Neuronal stem cell (in vitro differentiated cells): Measurements from ENCODE around the gene SPOCK2.

Experiments used
- DNase-seq: peaks from one replicate; pipeline ENCODE4 v3.0.0-alpha.2; 2013; ENCODE audit warnings: low spot score
- H2AFZ ChIP-seq: one replicate; pipeline ENCODE4 v1.6.1; 2013; ENCODE audit warnings: mild to moderate bottlenecking, low read length, inconsistent platforms
- H2AK5ac ChIP-seq: 2 replicates; pipeline ENCODE4 v1.6.1; 2013; ENCODE audit warnings: low read depth, mild to moderate bottlenecking, inconsistent platforms, low read length, moderate library complexity, mixed read lengths
- H2BK120ac ChIP-seq: 2 replicates; pipeline ENCODE4 v1.6.1; 2013; ENCODE audit warnings: low read depth, mild to moderate bottlenecking, inconsistent platforms, low read length, moderate library complexity, mixed read lengths
- H2BK12ac ChIP-seq: one replicate; pipeline ENCODE4 v1.6.1; 2013; ENCODE audit warnings: low read length, inconsistent platforms
- H2BK15ac ChIP-seq: 2 replicates; pipeline ENCODE4 v1.6.1; 2013; ENCODE audit warnings: mild to moderate bottlenecking, low read length, inconsistent platforms, mixed read lengths
- H2BK5ac ChIP-seq: one replicate; pipeline ENCODE4 v1.6.1; 2013; ENCODE audit warnings: inconsistent platforms, mild to moderate bottlenecking, low read length, moderate library complexity
- H3K14ac ChIP-seq: one replicate; pipeline ENCODE4 v1.6.1; 2013; ENCODE audit warnings: low read length, inconsistent platforms
- H3K18ac ChIP-seq: 2 replicates; pipeline ENCODE4 v1.6.1; 2013; ENCODE audit warnings: low read length, inconsistent platforms
- H3K23ac ChIP-seq: 2 replicates; pipeline ENCODE4 v1.6.1; 2013; ENCODE audit warnings: low read depth, mild to moderate bottlenecking, mixed read lengths, low read length, inconsistent platforms; ENCODE audit not compliant: poor library complexity
- H3K27ac ChIP-seq: replicated peaks from 3 replicates; pipeline ENCODE4 v1.5.1; 2013; ENCODE audit warnings: low read length, inconsistent platforms
- H3K27me3 ChIP-seq, 3 experiments: 2 replicates each; pipeline ENCODE4 v1.6.1; 2013; ENCODE audit warnings: low read length in 3 of 3, mild to moderate bottlenecking in 2 of 3, inconsistent platforms in 1 of 3, low read depth in 1 of 3, mixed read lengths in 1 of 3, moderate library complexity in 1 of 3; ENCODE audit not compliant: control insufficient read depth in 3 of 3, insufficient read depth in 3 of 3
- H3K36me3 ChIP-seq, 2 donors: replicated peaks in 1 of 2; 2 replicates each; pipeline ENCODE4 v1.6.1; 2013; ENCODE audit warnings: low read length in 2 of 2; ENCODE audit not compliant: control insufficient read depth in 2 of 2, insufficient read depth in 2 of 2
- H3K4ac ChIP-seq: 2 replicates; pipeline ENCODE4 v1.6.1; 2013; ENCODE audit warnings: inconsistent platforms, mild to moderate bottlenecking, low read length, moderate library complexity
- H3K4me1 ChIP-seq, 2 donors: 1 replicate in 1 of 2; 2 replicates in 1 of 2; pipeline ENCODE4 v1.6.1; 2013; ENCODE audit warnings: low read length in 2 of 2, low read depth in 1 of 2; ENCODE audit not compliant: control insufficient read depth in 2 of 2, insufficient read depth in 1 of 2
- H3K4me2 ChIP-seq: one replicate; pipeline ENCODE4 v1.6.1; 2013; ENCODE audit warnings: mild to moderate bottlenecking, low read length, inconsistent platforms; ENCODE audit not compliant: insufficient read depth, poor library complexity, severe bottlenecking
- H3K4me3 ChIP-seq, 2 donors: 2 replicates each; pipeline ENCODE4 v1.5.1; 2013; ENCODE audit warnings: low read length in 2 of 2, mild to moderate bottlenecking in 2 of 2, inconsistent platforms in 1 of 2, moderate library complexity in 1 of 2
- H3K79me1 ChIP-seq: one replicate; pipeline ENCODE4 v1.6.1; 2013; ENCODE audit warnings: low read depth, mild to moderate bottlenecking, inconsistent platforms, low read length, moderate library complexity
- H3K9ac ChIP-seq: one replicate; pipeline ENCODE4 v1.6.1; 2013; ENCODE audit warnings: mild to moderate bottlenecking, low read depth, low read length, inconsistent platforms; ENCODE audit not compliant: poor library complexity
- H3K9me3 ChIP-seq, 2 donors: replicated peaks in 1 of 2; 2 replicates each; pipeline versions ENCODE3 to v1.6.1; 2013; ENCODE audit warnings: low read length in 2 of 2, mild to moderate bottlenecking in 2 of 2, inconsistent platforms in 1 of 2, low read depth in 1 of 2, mixed read lengths in 1 of 2, moderate library complexity in 1 of 2; ENCODE audit not compliant: control insufficient read depth in 2 of 2, insufficient read depth in 1 of 2
- H4K8ac ChIP-seq: one replicate; pipeline ENCODE4 v1.6.1; 2013; ENCODE audit warnings: low read depth, mild to moderate bottlenecking, inconsistent platforms, low read length, moderate library complexity
- H4K91ac ChIP-seq: one replicate; pipeline ENCODE4 v1.6.1; 2013; ENCODE audit warnings: low read length, low read depth, mild to moderate bottlenecking, inconsistent platforms; ENCODE audit not compliant: poor library complexity
- WGBS, 2 donors: extraction: QIAGEN DNeasy Blood & Tissue Kit; methylation state at CpG; one replicate each; pipeline ENCODE4 v1.1.7; 2013; ENCODE audit warnings: missing lambda C conversion rate in 2 of 2, mixed read lengths in 1 of 2; ENCODE audit not compliant: insufficient read length in 2 of 2, insufficient replicate concordance in 1 of 2; ENCODE audit errors: extremely low coverage in 2 of 2; 5-methylcytosine and 5-hydroxymethylcytosine counted together

SPOCK2 gene

DNA sequence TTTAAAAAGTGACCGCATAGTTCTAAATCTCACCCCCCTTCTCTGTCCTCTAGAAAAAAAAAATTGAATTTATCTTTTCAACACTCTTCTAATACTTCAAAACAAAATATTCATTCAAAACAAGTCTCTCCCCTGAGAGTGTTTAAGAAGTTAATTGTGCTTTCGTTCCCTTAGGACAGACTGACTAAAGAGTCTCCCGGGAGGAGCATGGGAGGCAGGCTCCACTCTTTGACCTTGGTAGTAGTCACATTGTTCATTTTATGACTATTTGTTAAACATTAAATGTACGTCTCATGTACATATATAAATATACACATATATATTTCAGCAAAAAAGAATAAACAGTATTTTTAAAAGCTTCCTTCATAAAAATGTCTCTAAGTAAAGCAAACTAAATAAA is 35.3 kb upstream of the SPOCK2 start:
- Histone ChIP-seq H3K27me3 (peaks cover 0 to 2% (median 0%) of the 10 kb centered on the region in 3 experiments), H3K9me3 (no peaks in the 10 kb centered on the region), H3K36me3 (peaks cover 0 to 9% of the 10 kb centered on the region in 2 donors), H2AFZ (no peak overlapping the region), H2BK120ac (no peak overlapping the region), H3K14ac (no peak overlapping the region), H3K4ac (no peak overlapping the region), H2BK12ac (no peak overlapping the region), H3K23ac (no peak overlapping the region), H2AK5ac (no peak overlapping the region), H3K79me1 (no peaks in the 10 kb centered on the region), H3K27ac (no peak overlapping the region), H3K4me1 (peaks cover 0 to 19% of the 10 kb centered on the region in 2 donors), H4K91ac (no peak overlapping the region), H2BK15ac (no peak overlapping the region), H3K4me2 (no peak overlapping the region), H2BK5ac (no peak overlapping the region), H3K4me3 (no peak overlapping the region), H4K8ac (no peak overlapping the region), H3K9ac (no peak overlapping the region), H3K18ac (no peak overlapping the region)
- no CpG with 5 or more reads among the region's 4 CpGs for WGBS, 2 donors
- DNase-seq: no peak

GRCh38 chr10:72122221-72122620 is 33.9 kb upstream of the SPOCK2 start:
- H2BK120ac ChIP-seq: no peak overlapping the region
- no peak overlapping the region for H3K4me2 ChIP-seq
- peaks cover 0 to 8% of the 10 kb centered on the region in 2 donors for H3K36me3 ChIP-seq
- H3K79me1 ChIP-seq: no peaks in the 10 kb centered on the region
- peaks cover 0 to 2% (median 0%) of the 10 kb centered on the region in 3 experiments for H3K27me3 ChIP-seq
- no peak overlapping the region for H2AK5ac ChIP-seq
- no CpG with 5 or more reads among the region's 4 CpGs for WGBS, 2 donors
- H3K4ac ChIP-seq: no peak overlapping the region
- H3K18ac ChIP-seq: no peak overlapping the region
- H3K27ac ChIP-seq: no peak overlapping the region
- DNase-seq: no peak
- H2AFZ ChIP-seq: no peak overlapping the region
- no peak overlapping the region for H3K14ac ChIP-seq
- H4K8ac ChIP-seq: no peak overlapping the region
- H3K9me3 ChIP-seq: peaks cover 0 to 3% of the 10 kb centered on the region in 2 donors
- no peak overlapping the region for H3K9ac ChIP-seq
- H3K4me1 ChIP-seq: peaks cover 0 to 19% of the 10 kb centered on the region in 2 donors
- H3K4me3 ChIP-seq: no peak overlapping the region
- H3K23ac ChIP-seq: no peak overlapping the region
- H2BK12ac ChIP-seq: no peak overlapping the region
- no peak overlapping the region for H4K91ac ChIP-seq
- H2BK5ac ChIP-seq: no peak overlapping the region
- H2BK15ac ChIP-seq: no peak overlapping the region

GRCh38 chr10:72121389-72121788 is 33.0 kb upstream of the SPOCK2 start:
- Histone ChIP-seq H2BK120ac (no peak overlapping the region), H4K8ac (no peak overlapping the region)
- WGBS, 2 donors: no CpG with 5 or more reads among the region's 1 CpG

DNA sequence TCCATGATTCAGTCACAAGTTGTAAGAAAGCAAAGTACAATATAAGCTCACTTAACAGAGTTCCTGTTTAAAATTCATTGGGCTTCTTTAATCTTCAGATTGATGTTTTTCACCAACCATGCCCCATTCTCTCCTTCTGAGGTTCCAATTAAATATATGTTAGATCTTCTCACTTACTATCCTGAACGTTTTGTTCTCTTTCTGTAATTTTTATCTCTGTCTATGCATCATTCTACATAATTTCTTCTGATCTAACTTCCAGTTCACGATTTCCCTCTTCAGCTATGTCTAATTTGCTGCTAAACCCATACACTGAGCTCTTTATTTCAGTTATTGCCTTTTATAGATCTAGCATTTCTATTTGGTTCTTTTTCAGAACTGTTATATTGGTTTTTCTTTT is 28.0 kb upstream of the SPOCK2 start:
- Histone ChIP-seq H2BK120ac (no peak overlapping the region), H3K4me2 (no peak overlapping the region), H3K36me3 (peaks cover 0 to 4% of the 10 kb centered on the region in 2 donors), H3K9ac (no peak overlapping the region), H3K27me3 (peaks cover 0 to 2% (median 0%) of the 10 kb centered on the region in 3 experiments), H3K4me3 (no peak overlapping the region), H2AK5ac (no peak overlapping the region), H3K4me1 (no peaks in the 10 kb centered on the region), H2AFZ (no peak overlapping the region), H4K91ac (no peak overlapping the region), H2BK5ac (no peak overlapping the region), H3K23ac (no peak overlapping the region), H4K8ac (no peak overlapping the region), H2BK15ac (no peak overlapping the region), H3K4ac (no peak overlapping the region), H3K18ac (no peak overlapping the region), H3K14ac (no peak overlapping the region), H2BK12ac (no peak overlapping the region), H3K79me1 (no peaks in the 10 kb centered on the region), H3K9me3 (peaks cover 0 to 21% of the 10 kb centered on the region in 2 donors), H3K27ac (no peak overlapping the region)
- DNase-seq: no peak
- no CpG with 5 or more reads among the region's 2 CpGs for whole genome bisulfite sequencing, 2 donors

More at GRCh38 chr10:72121389-72121788, 33.0 kb upstream of the SPOCK2 start:
- Histone ChIP-seq H3K4me2 (no peak overlapping the region), H4K91ac (no peak overlapping the region), H3K27ac (no peak overlapping the region), H3K36me3 (peaks cover 0 to 4% of the 10 kb centered on the region in 2 donors), H3K9ac (no peak overlapping the region), H2BK5ac (no peak overlapping the region), H2BK15ac (no peak overlapping the region), H2AFZ (no peak overlapping the region), H3K18ac (no peak overlapping the region), H3K23ac (no peak overlapping the region), H3K27me3 (peaks cover 0 to 2% (median 0%) of the 10 kb centered on the region in 3 experiments), H3K79me1 (no peaks in the 10 kb centered on the region), H3K9me3 (peaks cover 0 to 10% of the 10 kb centered on the region in 2 donors), H3K4ac (no peak overlapping the region), H3K4me3 (no peak overlapping the region), H3K4me1 (peaks cover 0 to 19% of the 10 kb centered on the region in 2 donors), H2AK5ac (no peak overlapping the region), H3K14ac (no peak overlapping the region), H2BK12ac (no peak overlapping the region)
- DNase-seq: no peak
